Measurements from ENCODE around the gene LTF.

Gene LTF

DNA sequence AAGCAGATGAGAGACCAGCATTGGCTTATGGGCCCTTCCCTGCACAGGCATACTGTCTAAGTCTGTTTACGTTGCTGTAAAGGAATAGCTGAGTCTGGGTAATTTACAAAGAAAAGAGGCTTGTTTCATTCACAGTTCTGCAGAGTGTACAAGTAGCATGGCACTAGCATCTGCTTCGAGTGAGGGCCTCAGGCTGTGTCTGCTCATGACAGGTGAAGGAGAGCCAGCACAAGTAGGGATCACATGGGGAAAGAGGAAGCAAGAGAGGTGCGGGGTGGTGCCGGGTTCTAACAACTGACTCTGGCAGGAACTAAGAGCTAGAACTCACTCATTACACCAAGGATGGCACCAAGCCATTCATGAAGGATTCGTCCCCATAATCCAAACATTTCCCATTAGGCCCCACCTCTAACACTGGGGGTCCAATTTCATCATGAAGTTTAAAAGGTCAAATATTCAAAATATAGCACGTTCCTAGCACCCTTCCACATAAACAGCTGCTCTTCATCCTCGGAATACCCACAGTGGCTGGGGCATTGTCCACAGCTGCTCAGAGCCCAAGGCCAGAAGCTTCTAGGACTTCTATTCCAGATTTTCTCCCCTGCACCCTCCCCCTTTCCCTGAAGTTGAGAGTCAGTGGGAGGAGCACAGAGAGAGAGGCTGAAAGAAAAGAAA lies 38.6 kb upstream of the LTF start:
- Histone ChIP-seq H2BK5ac (ENCODE audit: low read length) (no peak overlapping the region), H3K14ac (ENCODE audit: low read length) (no peak overlapping the region), H3K4me2 (ENCODE audit: insufficient read depth, low read length, poor library complexity, severe bottlenecking) (no peak overlapping the region), H3K4me3 (ENCODE audit: low read length in 2 of 2) (no peak overlapping the region), H3K79me1 (ENCODE audit: low read depth, low read length) (no peaks in the 10 kb centered on the region), H2BK12ac (ENCODE audit: low read length) (no peak overlapping the region), H3K9me3 (replicated peaks in 1 of 2; ENCODE audit: control insufficient read depth in 2 of 2, insufficient read depth in 1 of 2, low read depth in 1 of 2, low read length in 2 of 2) (no peaks in the 10 kb centered on the region), H3K9ac (ENCODE audit: low read depth, low read length, poor library complexity) (no peak overlapping the region), H3K4me1 (ENCODE audit: control insufficient read depth in 2 of 2, insufficient read depth in 1 of 2, low read depth in 1 of 2, low read length in 2 of 2) (peaks cover 0 to 1% of the 10 kb centered on the region in 2 donors), H3K27me3 (ENCODE audit: control insufficient read depth in 3 of 3, insufficient read depth in 3 of 3, low read depth in 1 of 3, low read length in 3 of 3) (peaks cover 0 to 6% (median 0%) of the 10 kb centered on the region in 3 experiments), H4K91ac (ENCODE audit: low read depth, low read length, poor library complexity) (no peak overlapping the region), H4K8ac (ENCODE audit: low read depth, low read length) (no peak overlapping the region), H2BK120ac (ENCODE audit: low read depth, low read length) (no peak overlapping the region), H3K36me3 (replicated peaks in 1 of 2; ENCODE audit: control insufficient read depth in 2 of 2, insufficient read depth in 2 of 2, low read length in 2 of 2) (no peaks in the 10 kb centered on the region), H3K23ac (ENCODE audit: low read depth, low read length, poor library complexity) (no peak overlapping the region), H3K18ac (ENCODE audit: low read length) (no peak overlapping the region), H3K4ac (ENCODE audit: low read length) (no peak overlapping the region), H3K27ac (replicated peaks; ENCODE audit: low read length) (no peak overlapping the region), H2AFZ (ENCODE audit: low read length) (no peak overlapping the region), H2BK15ac (ENCODE audit: low read length) (no peak overlapping the region), H2AK5ac (ENCODE audit: low read depth, low read length) (no peak overlapping the region)
- no peak for DNase-seq (ENCODE audit: low spot score)
- WGBS, 2 donors (ENCODE audit: extremely low coverage in 2 of 2, insufficient read length in 2 of 2, insufficient replicate concordance in 1 of 2): no CpG with 5 or more reads among the region's 7 CpGs

DNA sequence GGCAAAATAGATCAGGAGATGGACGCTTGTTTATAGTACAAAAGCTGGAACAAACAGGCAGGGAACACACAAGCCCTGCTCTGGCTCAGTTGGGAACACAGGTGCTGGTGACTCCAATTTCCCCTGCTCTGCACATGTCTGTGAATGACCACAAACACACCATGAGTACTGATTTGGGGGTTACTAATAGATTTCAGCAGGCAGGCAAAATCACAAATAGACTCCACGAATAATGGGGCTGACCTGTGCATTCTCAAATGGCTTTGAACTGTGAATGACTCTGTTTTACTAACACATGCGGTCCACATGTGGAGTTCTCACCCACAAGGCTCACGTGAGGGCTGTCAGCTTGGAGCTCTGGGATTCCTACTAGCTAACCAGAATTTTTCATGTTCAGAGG lies 37.0 kb upstream of the LTF start:
- DNase-seq (ENCODE audit: low spot score): no peak

DNA sequence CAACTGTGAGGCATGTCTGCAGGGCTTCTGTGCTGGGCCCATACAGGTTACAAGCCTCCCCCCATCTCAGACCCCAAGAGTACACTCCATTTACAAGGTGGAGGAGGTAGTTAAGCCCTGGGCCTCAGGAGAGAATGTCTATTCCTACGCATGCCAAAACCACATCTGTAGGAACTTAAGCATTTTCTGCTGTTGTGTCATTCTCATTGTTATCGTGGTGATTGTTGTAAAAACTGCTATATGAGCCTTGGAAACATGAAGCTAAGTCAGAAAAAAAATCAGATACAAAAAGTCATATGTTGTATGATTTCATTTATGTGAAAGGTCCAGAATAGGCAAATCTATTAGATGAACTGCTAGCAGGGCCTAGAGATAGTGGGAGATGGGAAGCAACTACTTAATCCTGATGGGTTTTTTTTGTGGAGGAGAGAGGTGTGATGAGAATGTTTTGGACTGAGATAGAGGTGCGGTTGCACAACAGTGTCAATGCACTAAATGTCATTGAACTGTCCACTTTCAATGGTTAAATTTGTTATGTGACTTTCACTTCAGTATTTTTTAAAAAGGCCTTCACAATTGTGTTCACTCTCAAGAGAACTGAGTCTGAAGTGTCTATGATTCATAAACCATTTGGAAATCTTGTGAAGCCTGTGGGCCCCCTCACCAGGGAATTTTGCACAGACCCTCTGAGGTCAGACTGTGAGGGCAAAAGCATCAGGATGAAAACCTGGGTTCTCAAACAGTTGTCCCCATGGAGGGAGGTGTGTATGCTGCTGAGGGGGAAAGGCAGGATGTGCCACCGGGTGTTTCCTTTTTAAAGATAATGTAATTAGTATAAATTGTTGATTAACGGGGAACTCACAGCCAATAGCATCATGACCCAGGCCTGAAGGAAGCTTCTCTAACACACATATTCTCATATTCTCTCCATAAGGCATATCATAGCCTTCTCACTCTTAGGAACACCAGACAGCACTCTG lies 36.2 kb upstream of the LTF start:
- H2AK5ac ChIP-seq (ENCODE audit: low read depth, low read length): no peak overlapping the region
- DNase-seq (ENCODE audit: low spot score): no peak
- no CpG with 5 or more reads among the region's 5 CpGs for WGBS, 2 donors (ENCODE audit: extremely low coverage in 2 of 2, insufficient read length in 2 of 2, insufficient replicate concordance in 1 of 2)

More for the DNA sequence above, 37.0 kb upstream of the LTF start:
- H3K4me2 ChIP-seq (ENCODE audit: insufficient read depth, low read length, poor library complexity, severe bottlenecking): no peak overlapping the region
- H2BK15ac ChIP-seq (ENCODE audit: low read length): no peak overlapping the region
- H3K27ac ChIP-seq (replicated peaks; ENCODE audit: low read length): no peak overlapping the region
- no peak overlapping the region for H3K18ac ChIP-seq (ENCODE audit: low read length)
- no peak overlapping the region for H4K91ac ChIP-seq (ENCODE audit: low read depth, low read length, poor library complexity)
- WGBS, 2 donors (ENCODE audit: extremely low coverage in 2 of 2, insufficient read length in 2 of 2, insufficient replicate concordance in 1 of 2): no CpG with 5 or more reads among the region's 4 CpGs
- no peak overlapping the region for H2BK12ac ChIP-seq (ENCODE audit: low read length)
- H3K14ac ChIP-seq (ENCODE audit: low read length): no peak overlapping the region
- no peaks in the 10 kb centered on the region for H3K79me1 ChIP-seq (ENCODE audit: low read depth, low read length)
- H2AFZ ChIP-seq (ENCODE audit: low read length): no peak overlapping the region
- peaks cover 0 to 1% of the 10 kb centered on the region in 2 donors for H3K4me1 ChIP-seq (ENCODE audit: control insufficient read depth in 2 of 2, insufficient read depth in 1 of 2, low read depth in 1 of 2, low read length in 2 of 2)
- H2BK5ac ChIP-seq (ENCODE audit: low read length): no peak overlapping the region
- peaks cover 0 to 6% (median 0%) of the 10 kb centered on the region in 3 experiments for H3K27me3 ChIP-seq (ENCODE audit: control insufficient read depth in 3 of 3, insufficient read depth in 3 of 3, low read depth in 1 of 3, low read length in 3 of 3)
- H3K4me3 ChIP-seq (ENCODE audit: low read length in 2 of 2): no peak overlapping the region
- no peak overlapping the region for H4K8ac ChIP-seq (ENCODE audit: low read depth, low read length)
- H3K23ac ChIP-seq (ENCODE audit: low read depth, low read length, poor library complexity): no peak overlapping the region
- H3K4ac ChIP-seq (ENCODE audit: low read length): no peak overlapping the region
- no peaks in the 10 kb centered on the region for H3K36me3 ChIP-seq (replicated peaks in 1 of 2; ENCODE audit: control insufficient read depth in 2 of 2, insufficient read depth in 2 of 2, low read length in 2 of 2)
- H2BK120ac ChIP-seq (ENCODE audit: low read depth, low read length): no peak overlapping the region
- no peaks in the 10 kb centered on the region for H3K9me3 ChIP-seq (replicated peaks in 1 of 2; ENCODE audit: control insufficient read depth in 2 of 2, insufficient read depth in 1 of 2, low read depth in 1 of 2, low read length in 2 of 2)
- no peak overlapping the region for H2AK5ac ChIP-seq (ENCODE audit: low read depth, low read length)
- H3K9ac ChIP-seq (ENCODE audit: low read depth, low read length, poor library complexity): no peak overlapping the region

More for the DNA sequence above, 36.2 kb upstream of the LTF start:
- no peak overlapping the region for H3K23ac ChIP-seq (ENCODE audit: low read depth, low read length, poor library complexity)
- H3K36me3 ChIP-seq (replicated peaks in 1 of 2; ENCODE audit: control insufficient read depth in 2 of 2, insufficient read depth in 2 of 2, low read length in 2 of 2): no peaks in the 10 kb centered on the region
- no peaks in the 10 kb centered on the region for H3K9me3 ChIP-seq (replicated peaks in 1 of 2; ENCODE audit: control insufficient read depth in 2 of 2, insufficient read depth in 1 of 2, low read depth in 1 of 2, low read length in 2 of 2)
- H2BK5ac ChIP-seq (ENCODE audit: low read length): no peak overlapping the region
- no peak overlapping the region for H3K14ac ChIP-seq (ENCODE audit: low read length)
- no peak overlapping the region for H3K4me3 ChIP-seq (ENCODE audit: low read length in 2 of 2)
- no peak overlapping the region for H2AFZ ChIP-seq (ENCODE audit: low read length)
- H3K4ac ChIP-seq (ENCODE audit: low read length): no peak overlapping the region
- H4K91ac ChIP-seq (ENCODE audit: low read depth, low read length, poor library complexity): no peak overlapping the region
- no peak overlapping the region for H3K18ac ChIP-seq (ENCODE audit: low read length)
- peaks cover 0 to 6% (median 0%) of the 10 kb centered on the region in 3 experiments for H3K27me3 ChIP-seq (ENCODE audit: control insufficient read depth in 3 of 3, insufficient read depth in 3 of 3, low read depth in 1 of 3, low read length in 3 of 3)
- no peak overlapping the region for H4K8ac ChIP-seq (ENCODE audit: low read depth, low read length)
- H2BK120ac ChIP-seq (ENCODE audit: low read depth, low read length): no peak overlapping the region
- no peak overlapping the region for H2BK12ac ChIP-seq (ENCODE audit: low read length)
- no peak overlapping the region for H3K9ac ChIP-seq (ENCODE audit: low read depth, low read length, poor library complexity)
- H3K4me1 ChIP-seq (ENCODE audit: control insufficient read depth in 2 of 2, insufficient read depth in 1 of 2, low read depth in 1 of 2, low read length in 2 of 2): peaks cover 0 to 1% of the 10 kb centered on the region in 2 donors
- no peak overlapping the region for H3K4me2 ChIP-seq (ENCODE audit: insufficient read depth, low read length, poor library complexity, severe bottlenecking)
- no peak overlapping the region for H2BK15ac ChIP-seq (ENCODE audit: low read length)
- H3K27ac ChIP-seq (replicated peaks; ENCODE audit: low read length): no peak overlapping the region
- H3K79me1 ChIP-seq (ENCODE audit: low read depth, low read length): no peaks in the 10 kb centered on the region

All from neuronal stem cell (in vitro differentiated cells).